Measurements from ENCODE around the gene BRD8. TPM values are rescaled to one million over a fixed set of nuclear protein-coding genes. Genes with fewer than 3 reads are reported as not detected.

Gene BRD8
- total and polyA plus RNA-seq, 10 of the 15 experiments (the other 5 are each of a cell fraction or from before 2014, with no cell fraction given) = 28.1 to 78.5 (median 44.5) TPM

GRCh38 chr5:138129347-138129746 lies 49.1 kb downstream of the BRD8 start (continued):
- TF ChIP-seq, protein P1, sequence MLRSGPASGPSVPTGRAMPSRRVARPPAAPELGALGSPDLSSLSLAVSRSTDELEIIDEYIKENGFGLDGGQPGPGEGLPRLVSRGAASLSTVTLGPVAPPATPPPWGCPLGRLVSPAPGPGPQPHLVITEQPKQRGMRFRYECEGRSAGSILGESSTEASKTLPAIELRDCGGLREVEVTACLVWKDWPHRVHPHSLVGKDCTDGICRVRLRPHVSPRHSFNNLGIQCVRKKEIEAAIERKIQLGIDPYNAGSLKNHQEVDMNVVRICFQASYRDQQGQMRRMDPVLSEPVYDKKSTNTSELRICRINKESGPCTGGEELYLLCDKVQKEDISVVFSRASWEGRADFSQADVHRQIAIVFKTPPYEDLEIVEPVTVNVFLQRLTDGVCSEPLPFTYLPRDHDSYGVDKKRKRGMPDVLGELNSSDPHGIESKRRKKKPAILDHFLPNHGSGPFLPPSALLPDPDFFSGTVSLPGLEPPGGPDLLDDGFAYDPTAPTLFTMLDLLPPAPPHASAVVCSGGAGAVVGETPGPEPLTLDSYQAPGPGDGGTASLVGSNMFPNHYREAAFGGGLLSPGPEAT (IDR thresholded peaks at IDR 0.05; ENCODE audit: low read depth) = no peak
- no peak for TF ChIP-seq GABPA (IDR thresholded peaks at IDR 0.05; ENCODE audit: low read depth)

- Histone ChIP-seq H3K36me3 (ENCODE audit: control insufficient read depth in 2 of 2, insufficient read depth in 2 of 2, low read length in 1 of 2) (no peaks in the 10 kb centered on the region), H3K9me3 (replicated peaks; ENCODE audit: control insufficient read depth, insufficient read depth, low read length) (no peaks in the 10 kb centered on the region), H3K79me2 (ENCODE audit: control insufficient read depth, insufficient read depth, low read length) (no peaks in the 10 kb centered on the region), H3K27me3 (replicated peaks in 1 of 2; ENCODE audit: control insufficient read depth in 2 of 2, insufficient read depth in 2 of 2, low read length in 1 of 2) (no peaks in the 10 kb centered on the region), H3K4me3 (no peak overlapping the region), H3K27ac (ENCODE audit: control insufficient read depth, insufficient read depth) (no peak overlapping the region), H4K20me1 (ENCODE audit: control insufficient read depth, insufficient read depth) (no peaks in the 10 kb centered on the region), H3K4me1 (ENCODE audit: control insufficient read depth, insufficient read depth, low read length) (no peaks in the 10 kb centered on the region), H3K9ac (ENCODE audit: control insufficient read depth, insufficient read depth, low read length) (no peak overlapping the region), H3K4me2 (ENCODE audit: control insufficient read depth, insufficient read depth) (no peak overlapping the region), H2AFZ (ENCODE audit: control insufficient read depth, low read depth, low read length) (no peak overlapping the region)
- WGBS (ENCODE audit: insufficient coverage, insufficient replicate concordance, low lambda C conversion rate, missing lambda C conversion rate) = 31% methylated on average over 5 of the region's 5 CpGs
- in situ Hi-C loops (cut with MboI) = no loop called here
- ChIA-PET POLR2A (no interaction called here), SMC1A (ENCODE audit: uncharacterized antibody, unreplicated experiment) (interaction anchor here (0.6 to 2.9 kb wide), 5 partner anchors 25 to 161 kb away, joined by 3 to 16 read pairs (median 5); no protein-coding TSS in a partner anchor), RAD21 (ENCODE audit: unreplicated experiment) (interaction anchor here (1.3 to 2.8 kb wide), 2 partner anchors 47 to 51 kb away, joined by 3 to 9 read pairs; no protein-coding TSS in a partner anchor), CTCF (interaction anchor here (0.9 to 13.8 kb wide), 7 partner anchors 12 to 95 kb away, joined by 3 to 243 read pairs (median 4); partner anchors contain the start of gene WNT8A)
- TF ChIP-seq ZNF274 (IDR thresholded peaks at IDR 0.05; ENCODE audit: insufficient read depth, insufficient read length) (no peak), RCOR1 (conservative IDR thresholded peaks at IDR 0.05; ENCODE audit: low read depth, low read length) (no peak), NFXL1 (IDR thresholded peaks at IDR 0.05; ENCODE audit: borderline replicate concordance) (no peak), ZNF217 (IDR thresholded peaks at IDR 0.05) (no peak), HCFC1 (IDR thresholded peaks at IDR 0.05; ENCODE audit: low read length) (no peak), BCLAF1 (IDR thresholded peaks at IDR 0.05) (no peak), KDM1A (IDR thresholded peaks at IDR 0.05; ENCODE audit: borderline replicate concordance) (no peak), ATF3 (IDR thresholded peaks at IDR 0.05; ENCODE audit: borderline replicate concordance, extremely low read depth, low read depth, low read length) (no peak), RELA (IDR thresholded peaks at IDR 0.05; ENCODE audit: borderline replicate concordance, partially characterized antibody) (no peak), HDAC2 (IDR thresholded peaks at IDR 0.05) (no peak), MYC (IDR thresholded peaks at IDR 0.05; ENCODE audit: insufficient read depth, insufficient read length, insufficient replicate concordance, low read length, severe bottlenecking) (no peak), BACH1 (IDR thresholded peaks at IDR 0.05; ENCODE audit: borderline replicate concordance) (no peak), PAX8 (IDR thresholded peaks at IDR 0.05) (no peak), CHD1 (IDR thresholded peaks at IDR 0.05; ENCODE audit: low read depth, low read length) (no peak)
- no TSS peak for BruUV-seq (replicated peaks)
- intact Hi-C loops (cut with micrococcal nuclease; ENCODE audit: unreplicated experiment) = no loop called here
- FAIRE-seq = no peak
- ATAC-seq = no peak
- no peak for DNase-seq (ENCODE audit: low read depth, low spot score)
Observed at GRCh38 chr5:138128334-138128733, 50.1 kb downstream of the BRD8 start.
